ENCODE measurements around the gene ZCCHC14. TPM values are rescaled to one million over a fixed set of nuclear protein-coding genes. Genes with fewer than 3 reads are reported as not detected.
"Not testable (repeated sequence)": the region's sequence is repeated elsewhere in the genome, so short reads cannot be mapped to it uniquely, and the experiment has no call there.

ZCCHC14 gene
- total RNA-seq, 1 donor from 2014 or later, result 6.4 TPM

DNA sequence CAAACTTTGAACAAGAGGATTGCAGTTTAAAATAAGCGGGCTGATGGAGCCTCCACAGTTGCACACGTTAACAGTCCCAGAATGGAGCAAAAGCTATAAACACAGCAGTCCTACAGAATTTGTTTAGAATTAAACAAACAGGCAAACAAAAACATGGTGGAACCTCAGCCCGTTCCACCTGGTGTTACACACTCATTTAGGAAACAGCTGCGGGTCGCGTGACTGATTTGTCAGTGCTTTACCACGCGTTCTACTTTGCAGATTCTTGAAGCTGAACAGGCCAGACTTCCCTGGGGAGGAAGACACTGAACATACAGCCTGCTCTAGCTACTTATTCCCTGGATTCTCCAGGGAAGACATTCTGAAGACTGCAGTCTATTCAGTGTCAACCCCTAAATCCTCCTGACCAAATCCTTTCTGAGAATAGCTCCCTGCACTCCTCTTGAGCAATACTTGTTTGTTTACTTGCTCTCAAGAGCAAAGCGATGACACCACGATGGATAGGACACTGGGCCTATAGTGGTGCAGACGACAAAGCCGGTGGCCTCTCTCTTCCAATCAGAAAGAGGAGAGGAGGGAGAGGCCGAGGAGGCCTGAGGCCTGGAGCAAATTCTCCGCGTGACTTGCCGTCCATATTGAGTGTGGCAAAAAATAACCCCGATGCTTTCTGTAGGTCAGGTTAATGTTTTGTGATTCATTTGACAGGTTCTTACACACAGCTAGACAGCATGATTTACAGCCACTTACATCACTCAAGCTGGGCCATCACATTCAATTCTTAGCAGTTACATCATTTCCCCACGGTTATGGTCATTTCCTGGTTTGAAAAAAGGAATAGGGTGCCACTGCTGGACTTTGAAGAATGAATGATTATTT lies 104.6 kb downstream of the ZCCHC14 start:
- peak; percentile 95 for DNase-seq (ENCODE audit: low read depth, low spot score)

DNA sequence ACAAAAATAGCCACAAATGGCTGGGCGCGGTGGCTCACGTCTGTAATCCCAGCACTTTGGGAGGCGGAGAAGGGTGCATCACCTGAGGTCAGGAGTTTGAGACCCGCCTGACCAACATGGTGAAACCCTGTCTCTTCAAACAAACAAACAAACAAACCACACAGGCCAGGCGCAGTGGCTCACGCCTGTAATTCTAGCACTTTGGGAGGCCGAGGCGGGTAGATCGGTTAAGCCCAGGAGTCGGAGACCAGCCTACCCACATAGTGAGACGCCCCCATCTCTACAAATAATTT lies 108.0 kb downstream of the ZCCHC14 start:
- DNase-seq (ENCODE audit: low read depth, low spot score), result not testable (repeated sequence)

DNA sequence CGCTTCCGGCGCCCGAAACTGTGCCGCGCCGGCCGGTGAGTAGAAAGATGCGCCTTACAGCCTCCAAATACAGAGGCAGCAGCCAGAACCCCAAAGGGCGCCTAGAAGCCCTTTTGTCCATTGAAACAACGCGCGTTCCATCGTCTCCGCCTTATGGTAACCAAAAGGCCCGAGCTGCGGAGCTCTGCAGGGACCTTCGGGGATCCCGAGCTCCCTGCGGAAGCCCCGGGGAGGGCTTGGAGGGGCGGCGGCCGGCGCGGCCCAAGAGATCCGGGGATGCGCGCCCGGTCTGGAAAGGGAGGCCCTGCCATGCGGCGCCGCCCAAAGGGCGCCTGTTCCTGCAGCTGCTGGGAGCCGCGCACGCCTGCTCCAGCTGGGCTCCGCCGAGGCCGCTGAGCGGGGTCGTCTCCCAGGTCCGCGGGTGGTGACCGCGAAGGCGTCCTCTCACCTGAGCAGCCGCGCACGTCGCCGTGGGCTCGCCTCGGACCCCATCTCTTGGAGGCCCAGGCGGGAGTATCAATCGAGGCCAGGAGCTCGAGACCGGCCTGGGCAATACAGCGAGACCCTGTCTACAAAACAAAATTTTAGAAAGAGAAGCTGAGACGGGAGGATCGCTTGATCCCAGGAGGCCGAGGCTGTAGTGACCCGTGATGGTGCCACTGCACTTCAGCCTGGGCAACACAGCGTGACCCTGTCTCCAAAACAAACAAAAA lies 108.5 kb downstream of the ZCCHC14 start:
- no peak for DNase-seq (ENCODE audit: low read depth, low spot score)

DNA sequence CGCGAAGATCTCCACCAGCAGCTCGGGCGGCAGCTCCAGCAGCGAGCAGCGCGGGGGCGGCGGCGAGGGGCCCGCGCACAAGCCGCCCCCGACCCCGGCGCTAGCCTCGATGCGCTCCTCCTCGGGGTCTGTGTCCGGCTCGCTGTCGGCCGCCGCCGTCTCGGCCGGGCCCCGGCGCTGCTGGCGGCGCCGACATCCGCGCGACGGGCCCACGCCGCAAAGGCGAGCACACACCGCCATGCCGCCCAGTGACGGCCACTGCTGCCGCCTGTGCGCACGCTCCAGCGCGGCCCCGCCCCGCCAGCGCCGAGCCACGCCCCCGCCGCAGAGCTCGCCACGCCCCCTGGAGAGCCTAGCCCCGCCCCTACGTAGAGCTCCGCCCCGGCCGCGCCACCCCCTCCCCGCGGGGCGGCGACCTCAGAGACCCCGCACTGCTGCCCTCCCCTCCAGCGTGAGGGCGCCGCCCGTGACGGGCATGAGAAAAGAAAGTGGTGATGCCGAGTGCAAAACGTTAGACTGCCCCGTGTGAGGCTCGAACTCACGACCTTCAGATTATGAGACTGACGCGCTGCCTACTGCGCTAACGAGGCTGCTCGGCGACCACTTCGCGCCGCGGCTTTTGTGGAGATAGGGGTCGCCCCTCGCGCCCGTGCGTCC lies 109.2 kb downstream of the ZCCHC14 start, which contains the start of gene FBXO31:
Gene FBXO31 (minus strand): TSS at position 272 of the 657 bp plus-strand sequence. CDS start 32 bp downstream, at position 240.
- DNase-seq (ENCODE audit: low read depth, low spot score), result peak; percentile 71

DNA sequence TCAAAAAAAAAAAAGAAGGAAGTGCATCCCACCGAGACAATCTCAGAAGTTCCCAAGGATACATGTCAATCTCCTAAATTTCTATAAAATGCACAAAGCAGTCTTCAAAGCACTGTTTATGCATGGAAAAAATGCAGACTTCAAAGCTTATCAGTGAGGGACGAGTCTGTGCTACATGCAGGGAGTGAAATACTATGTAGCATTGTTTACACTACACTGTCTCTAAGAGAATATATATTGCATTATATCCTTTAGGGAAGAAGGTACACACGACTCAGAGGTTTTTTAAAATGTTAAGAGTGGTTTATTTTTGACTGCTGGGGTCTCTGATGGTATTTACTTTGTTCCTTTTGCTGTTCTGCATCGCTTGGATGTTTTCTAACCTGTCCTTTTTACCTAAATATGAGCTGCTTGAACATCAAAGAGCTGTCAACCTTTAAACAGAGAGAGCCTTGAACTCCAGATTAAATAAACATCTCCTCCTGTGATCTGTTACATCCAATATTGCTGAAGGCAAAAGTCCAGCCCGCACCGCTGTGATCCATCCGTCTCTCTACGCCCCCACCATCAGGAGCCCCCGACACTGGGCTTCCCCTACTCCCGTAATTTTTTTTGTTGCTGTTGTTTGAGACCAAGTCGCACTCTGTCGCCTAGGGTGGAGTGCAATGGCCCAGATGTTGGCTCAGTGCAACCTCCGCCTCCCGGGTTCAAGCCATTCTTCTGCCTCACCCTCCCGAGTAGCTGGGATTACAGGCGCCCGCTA lies 110.6 kb downstream of the ZCCHC14 start:
- DNase-seq (ENCODE audit: low read depth, low spot score), result no peak

DNA sequence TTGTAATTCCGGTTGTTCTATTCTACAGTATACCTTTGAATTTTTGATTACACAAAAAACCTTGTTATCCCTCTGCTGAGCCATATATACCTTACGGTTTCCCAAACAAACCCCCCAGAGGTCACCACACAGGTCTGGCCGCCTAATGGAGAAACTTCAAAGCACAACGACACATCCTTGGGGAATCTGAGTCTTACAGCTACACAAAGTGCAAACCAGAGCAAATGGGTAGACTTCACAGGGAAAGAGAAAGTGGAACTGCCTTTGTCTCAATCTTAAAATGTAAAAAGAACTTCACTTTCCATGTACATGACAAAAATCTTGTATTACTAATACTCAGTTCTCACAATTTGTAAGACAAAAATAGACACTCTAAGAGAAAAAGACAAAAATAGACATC lies 111.9 kb downstream of the ZCCHC14 start:
- DNase-seq (ENCODE audit: low read depth, low spot score), result no peak

DNA sequence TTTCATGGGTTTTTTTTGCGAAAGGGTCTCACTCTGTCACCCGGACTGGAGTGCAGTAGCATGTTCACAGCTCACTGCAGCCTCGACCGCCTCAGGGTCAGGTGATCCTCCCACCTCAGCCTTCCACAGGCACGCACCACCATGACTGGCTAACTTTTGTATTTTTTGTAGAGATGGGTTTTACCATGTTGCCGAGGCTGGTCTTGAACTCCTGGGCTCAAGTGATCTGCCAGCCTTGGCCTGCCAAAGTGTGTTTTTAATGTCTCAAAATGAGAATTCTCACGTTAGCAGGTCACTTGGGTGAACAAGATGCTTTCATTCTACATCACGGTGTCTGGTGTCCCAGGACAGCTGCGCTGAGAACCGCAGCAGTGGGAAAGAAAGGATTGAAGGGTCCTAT lies 112.4 kb downstream of the ZCCHC14 start:
- no peak for DNase-seq (ENCODE audit: low read depth, low spot score)

DNA sequence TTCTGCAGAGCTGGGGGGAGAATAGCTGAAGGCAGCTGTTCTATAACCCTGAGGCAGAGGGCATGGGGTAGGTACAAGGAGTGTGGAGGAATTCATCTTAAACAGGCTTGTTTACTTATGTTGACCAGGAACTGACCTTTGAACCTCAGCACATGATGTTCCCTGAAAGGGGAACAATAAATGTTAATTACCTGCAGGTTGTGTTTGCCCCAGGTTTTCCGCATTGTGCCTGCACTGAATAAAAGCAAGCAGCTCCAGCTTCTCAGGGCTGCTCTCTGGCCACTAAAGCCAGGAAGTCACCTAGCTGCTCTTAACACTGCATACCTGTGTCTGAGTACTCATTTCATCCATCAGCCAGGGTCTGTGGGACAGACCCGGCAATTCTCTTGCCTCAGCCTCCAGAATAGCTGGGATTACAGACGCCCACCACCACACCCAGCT lies 113.5 kb downstream of the ZCCHC14 start:
- DNase-seq (ENCODE audit: low read depth, low spot score), result not testable (repeated sequence)

DNA sequence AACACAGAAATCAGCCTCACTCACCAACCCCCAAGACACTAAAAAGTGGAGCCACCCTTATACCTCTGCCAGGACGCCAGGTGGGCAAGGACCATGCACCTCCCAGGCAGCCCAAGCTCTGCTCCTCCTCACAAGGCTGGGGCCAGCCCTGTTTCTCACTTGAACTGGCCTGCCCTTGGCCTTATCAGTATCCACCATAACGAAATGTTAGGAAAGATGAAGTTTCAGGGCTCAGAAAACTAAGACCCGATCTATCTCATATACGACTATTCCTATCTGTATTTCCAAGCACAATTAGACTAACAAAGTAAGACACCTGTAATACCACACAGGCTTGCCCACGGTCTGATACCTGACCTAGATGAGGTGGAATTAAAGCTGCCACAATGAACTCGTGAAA lies 116.2 kb downstream of the ZCCHC14 start:
- no peak for DNase-seq (ENCODE audit: low read depth, low spot score)

DNA sequence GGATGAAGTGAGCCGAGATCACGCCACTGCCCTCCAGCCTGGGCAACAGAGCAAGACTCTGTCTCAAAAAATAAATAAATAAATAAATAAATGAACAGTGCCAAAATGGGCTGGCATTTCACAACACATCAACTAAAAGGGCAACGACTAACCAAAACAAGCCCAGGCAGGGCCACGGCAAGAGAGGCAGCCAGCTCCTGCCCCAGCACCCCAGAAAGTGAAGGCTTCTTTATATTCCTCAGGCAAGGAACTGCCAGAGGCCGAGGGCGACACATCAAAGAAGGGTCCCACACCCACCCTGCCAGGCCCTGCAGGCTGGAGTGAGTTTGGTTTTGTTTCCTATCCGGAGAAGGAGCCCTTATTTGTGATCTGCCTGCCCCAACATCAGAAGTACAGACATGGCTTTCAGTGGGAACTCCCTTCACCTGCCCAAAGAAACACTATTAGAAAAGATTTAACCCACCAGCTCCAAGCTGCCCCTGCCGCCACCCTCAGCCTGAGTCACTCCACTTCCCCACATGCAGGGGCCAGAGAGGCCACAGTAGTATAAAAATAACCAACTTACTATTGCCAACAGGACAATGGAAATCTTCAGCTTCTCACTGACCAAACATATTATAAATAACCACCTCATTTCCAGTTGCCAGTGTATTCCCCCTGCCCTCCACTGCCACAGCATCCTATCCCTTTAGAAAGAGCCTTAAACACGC lies 117.2 kb downstream of the ZCCHC14 start:
- DNase-seq (ENCODE audit: low read depth, low spot score), result peak; percentile 56

DNA sequence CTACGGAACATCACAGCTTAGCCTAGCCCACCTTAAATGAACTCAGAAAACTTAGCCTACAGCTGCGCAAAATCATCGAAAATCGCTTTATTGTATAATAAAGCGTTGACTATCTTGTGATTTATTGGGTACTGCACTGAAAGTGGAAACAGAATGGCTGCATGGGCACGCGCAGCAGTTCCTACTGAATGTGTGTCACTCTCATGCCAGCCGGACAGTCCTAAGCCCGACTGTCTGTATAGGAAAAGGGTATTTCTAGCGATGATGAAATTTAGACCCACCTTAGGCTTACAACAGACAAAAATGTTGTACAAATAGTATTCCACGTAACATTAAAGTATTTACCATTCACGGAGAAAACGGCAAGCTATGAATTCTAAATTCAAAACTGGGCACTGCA lies 118.5 kb downstream of the ZCCHC14 start:
- DNase-seq (ENCODE audit: low read depth, low spot score), result no peak

DNA sequence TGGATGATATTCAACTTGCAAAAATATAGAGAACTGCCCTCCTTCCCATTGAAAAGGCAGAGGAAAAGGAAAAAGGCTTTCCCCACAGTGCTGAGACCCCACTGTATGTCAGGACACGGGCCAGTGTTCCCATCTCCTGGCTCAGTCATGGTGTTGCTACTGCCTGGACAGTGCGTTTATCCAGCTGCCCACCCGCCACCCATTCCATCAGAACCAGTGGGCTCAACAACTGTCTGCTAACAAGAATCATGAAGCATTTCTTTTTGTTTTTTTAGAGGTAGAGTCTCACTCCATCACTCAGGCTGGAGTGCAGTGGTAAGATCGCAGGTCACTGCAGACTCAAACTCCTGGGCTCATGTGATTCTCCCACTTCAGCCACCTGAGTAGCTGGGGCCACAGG lies 120.5 kb downstream of the ZCCHC14 start:
- no peak for DNase-seq (ENCODE audit: low read depth, low spot score)

DNA sequence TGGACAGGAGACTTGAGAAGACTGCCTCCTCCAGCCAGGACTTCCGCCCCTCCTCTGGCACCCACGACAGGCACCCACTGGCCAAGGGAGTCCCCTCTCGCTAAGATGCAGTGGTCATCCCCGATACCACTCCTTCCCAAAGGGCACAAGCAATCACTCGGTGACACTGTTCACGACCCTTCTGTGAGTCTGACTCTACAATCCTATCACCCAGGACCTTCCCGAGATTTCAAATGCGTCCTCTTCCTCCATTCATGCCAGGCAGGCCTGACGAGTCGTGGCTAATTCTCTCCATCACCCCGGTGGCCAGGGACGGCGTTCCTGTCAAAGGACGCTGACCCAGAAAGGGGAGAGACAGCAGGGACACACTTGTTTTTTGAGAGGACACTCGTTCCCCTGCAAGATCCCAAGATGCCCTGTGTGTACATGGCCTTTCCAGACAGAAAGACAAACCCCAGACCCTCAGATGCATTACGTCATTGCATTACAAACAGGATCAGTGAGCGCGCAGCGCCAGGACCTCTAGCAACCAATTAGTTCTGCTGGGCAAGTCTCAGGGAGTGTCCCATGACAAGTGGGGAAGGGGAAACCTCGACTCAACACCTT lies 121.5 kb downstream of the ZCCHC14 start:
- no peak for DNase-seq (ENCODE audit: low read depth, low spot score)

DNA sequence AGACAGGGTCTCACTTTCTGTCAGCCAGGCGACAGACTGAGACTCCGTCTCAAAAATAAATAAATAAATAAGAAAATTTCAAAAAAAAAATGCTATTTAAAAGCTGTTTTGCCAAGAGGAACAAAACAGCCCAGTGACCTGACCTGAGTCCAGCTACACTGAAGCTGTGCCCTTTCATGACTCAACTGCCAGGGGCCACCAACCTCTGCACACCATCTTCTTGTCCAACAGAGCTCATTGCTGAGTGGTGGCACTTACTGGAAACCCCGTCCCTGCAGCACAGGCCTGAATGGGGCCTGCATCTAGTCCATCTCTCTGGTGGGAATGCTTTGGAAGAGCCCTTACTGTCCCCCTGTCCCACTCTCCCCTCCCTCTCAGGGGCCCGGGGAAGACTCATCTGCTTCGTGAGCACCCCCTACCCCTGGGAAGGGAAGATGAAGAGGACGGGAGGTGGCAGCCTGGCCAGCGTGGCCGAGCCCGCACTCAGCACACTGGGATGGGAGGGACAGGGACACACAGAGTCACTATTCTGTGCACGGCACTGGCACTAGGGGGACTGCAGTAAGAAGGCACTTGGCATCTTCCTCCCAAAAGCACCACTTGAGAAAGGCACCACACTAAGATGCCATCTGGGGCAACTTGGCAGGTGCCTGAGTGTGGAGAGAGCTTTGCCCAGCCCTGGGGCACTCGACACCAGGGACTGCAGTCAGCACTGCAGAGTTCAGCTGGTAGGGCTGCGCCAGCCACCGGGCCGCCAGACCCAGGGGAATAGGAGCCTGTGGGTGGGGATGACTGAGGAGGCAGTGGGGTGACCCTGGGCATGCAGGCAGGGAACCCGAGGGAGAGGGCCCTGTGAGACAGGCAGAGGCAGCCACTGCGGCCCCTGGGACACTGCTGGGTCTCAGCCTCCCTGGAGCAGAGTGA lies 122.8 kb downstream of the ZCCHC14 start:
- no peak for DNase-seq (ENCODE audit: low read depth, low spot score)

DNA sequence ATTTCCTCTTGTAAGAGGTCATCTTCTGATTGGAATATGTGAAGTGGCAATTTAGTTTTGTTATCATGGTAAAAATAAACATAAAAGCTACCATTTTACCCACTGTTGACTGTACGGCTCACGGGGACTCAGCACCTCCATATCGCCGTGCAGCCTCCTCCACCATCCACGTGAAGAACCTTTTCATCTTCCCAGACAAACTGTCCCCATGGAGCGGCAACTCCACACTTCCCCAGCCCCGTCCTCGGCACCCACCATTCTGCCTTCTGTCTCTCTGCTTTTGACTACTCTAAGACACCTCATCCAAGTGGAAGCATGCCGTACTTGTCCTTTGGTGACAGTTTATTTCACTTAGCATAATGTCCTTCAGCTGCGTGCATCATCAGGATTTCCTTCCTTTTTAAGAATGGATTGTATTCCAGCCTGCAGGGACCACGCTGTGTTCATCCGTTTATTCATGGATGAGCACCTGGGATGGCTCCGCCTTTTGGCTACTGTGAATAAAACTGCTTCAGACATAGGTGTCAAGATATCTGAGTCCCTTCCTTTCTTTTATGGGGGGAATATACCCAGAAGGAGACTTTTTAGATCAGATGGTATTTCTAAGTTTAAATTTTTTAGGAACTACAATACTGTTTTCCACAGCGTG lies 123.6 kb downstream of the ZCCHC14 start:
- DNase-seq (ENCODE audit: low read depth, low spot score), result no peak

DNA sequence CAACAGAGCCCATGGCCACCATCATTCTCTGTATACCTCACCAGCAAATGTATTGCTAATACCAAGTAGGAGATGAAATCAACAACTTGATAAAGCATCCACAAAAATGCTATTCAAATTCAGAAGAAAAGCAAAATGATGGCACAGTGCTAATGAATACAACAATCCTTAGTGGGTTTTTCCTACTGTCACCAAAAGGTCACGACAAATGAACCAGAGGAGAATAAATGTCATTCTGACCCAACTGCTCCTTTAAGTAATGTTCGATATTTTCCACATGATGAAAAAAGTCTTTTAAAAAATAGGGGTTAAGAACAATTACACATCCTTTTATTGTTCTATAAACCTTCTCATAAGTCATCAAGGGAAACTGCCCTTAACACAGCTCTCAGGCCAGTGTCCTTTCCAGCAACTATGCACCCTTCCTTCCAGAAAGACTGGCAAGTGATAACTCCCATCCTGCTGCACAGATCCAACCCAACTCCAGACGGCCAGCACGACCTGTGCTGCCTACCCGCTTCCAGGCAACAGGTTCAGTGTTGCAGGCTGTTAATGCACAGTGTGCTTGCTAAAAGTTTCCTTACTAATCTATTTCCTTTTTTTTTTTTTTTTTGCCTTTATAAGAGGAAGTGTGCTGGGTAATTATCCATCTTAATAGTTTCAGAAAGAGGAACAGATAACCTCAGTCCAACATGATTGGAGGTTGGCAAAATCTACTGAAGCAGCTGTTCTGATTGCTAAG lies 124.6 kb downstream of the ZCCHC14 start:
- DNase-seq (ENCODE audit: low read depth, low spot score), result no peak

DNA sequence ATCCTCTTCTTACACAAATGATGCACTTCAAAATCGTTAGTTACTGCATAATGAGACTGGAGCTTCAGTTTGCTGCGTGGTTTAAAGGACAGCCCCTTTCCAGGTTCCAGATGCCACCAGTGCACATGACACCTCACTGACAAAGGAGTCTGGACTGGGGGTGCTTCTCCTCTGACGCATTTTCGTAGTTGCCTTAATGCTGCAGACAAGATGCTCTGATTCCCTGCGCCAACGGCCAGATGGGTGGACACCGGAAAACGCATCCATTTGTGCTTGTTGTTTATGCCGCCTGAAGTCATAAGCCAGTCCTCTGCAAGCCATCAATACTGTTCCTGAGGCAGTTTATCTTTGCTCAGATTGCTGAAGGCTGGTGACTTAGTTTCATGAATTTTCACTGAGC lies 125.3 kb downstream of the ZCCHC14 start:
- no peak for DNase-seq (ENCODE audit: low read depth, low spot score)

DNA sequence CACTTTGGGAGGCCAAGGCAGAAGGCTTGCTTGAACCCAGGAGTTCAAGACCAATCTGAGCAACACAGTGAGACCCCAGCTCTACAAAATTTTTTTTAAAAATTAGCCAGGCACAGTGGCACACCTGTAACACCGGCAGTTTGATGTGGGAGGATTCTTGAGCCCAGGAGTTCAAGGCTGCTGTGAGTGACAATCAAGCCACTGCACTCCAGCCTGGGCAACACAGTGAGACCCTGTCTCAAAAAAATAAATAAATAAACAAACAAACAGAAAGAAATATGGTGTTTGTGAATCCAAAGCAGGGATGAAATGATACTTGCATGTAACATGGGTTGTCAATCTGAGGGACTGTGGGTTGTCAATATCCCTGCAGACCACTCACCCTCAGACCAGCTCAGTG lies 125.9 kb downstream of the ZCCHC14 start:
- no peak for DNase-seq (ENCODE audit: low read depth, low spot score)
